ENCODE measurements around the gene CBFB. TPM values are rescaled to one million over a fixed set of nuclear protein-coding genes. Genes with fewer than 3 reads are reported as not detected.

CBFB gene
- total and polyA plus RNA-seq, 2 of the 4 experiments (the other 2 are of a cell fraction): 44.2 to 48.0 TPM

DNA sequence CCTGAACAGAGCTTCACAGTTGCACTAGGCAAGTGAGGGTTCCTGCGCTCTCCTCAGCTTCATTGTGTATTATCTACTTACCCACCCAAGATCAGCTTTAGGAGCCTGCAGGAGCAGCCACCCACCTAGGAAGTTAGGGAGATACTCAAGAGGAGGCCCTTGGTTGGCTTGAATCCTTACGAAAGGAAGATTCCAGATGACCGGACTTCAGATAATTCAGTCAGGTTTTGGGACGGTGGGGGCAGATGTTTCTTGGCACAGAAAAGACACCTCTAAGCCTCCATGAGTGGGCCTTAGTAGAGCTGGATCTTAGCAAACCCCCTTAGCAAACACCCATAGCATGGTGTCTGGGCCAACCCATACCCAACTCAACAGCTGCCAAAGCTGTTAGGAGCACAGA, 2.4 kb upstream of the CBFB start:
- Histone ChIP-seq H3K9ac (ENCODE audit: low read depth, low read length) (no peak overlapping the region), H3K36me3 (ENCODE audit: control insufficient read depth, insufficient read depth, low read length) (peaks cover 2% of the 10 kb centered on the region), H3K27ac (ENCODE audit: insufficient read depth, low read length) (no peak overlapping the region), H3K4me3 (ENCODE audit: insufficient read depth, low read depth, low read length) (no peak overlapping the region), H2AK9ac (replicated peaks; ENCODE audit: low read depth, low read length, poor library complexity) (no peak overlapping the region), H2AFZ (replicated peaks; ENCODE audit: low read length, poor library complexity) (no peak overlapping the region), H3K23ac (ENCODE audit: low read depth, low read length) (no peak overlapping the region), H2BK15ac (ENCODE audit: low read depth, low read length) (no peak overlapping the region), H4K20me1 (ENCODE audit: insufficient read depth, low read length) (peaks cover 17% of the 10 kb centered on the region), H3K4ac (ENCODE audit: low read depth, low read length) (no peak overlapping the region), H2AK5ac (ENCODE audit: low read depth, low read length) (no peak overlapping the region), H3K27me3 (ENCODE audit: control insufficient read depth, insufficient read depth, low read length) (no peaks in the 10 kb centered on the region), H4K5ac (ENCODE audit: low read depth, low read length) (no peak overlapping the region), H3K9me1 (ENCODE audit: insufficient read depth, low read length) (peaks cover 3% of the 10 kb centered on the region; the same call in 1 of the 2 replicates), H3K79me1 (ENCODE audit: low read depth in 1 of 2, low read length in 2 of 2) (peaks cover 5 to 14% of the 10 kb centered on the region in 2 experiments; a peak in 3 of 4 replicates), H3K9me3 (ENCODE audit: control insufficient read depth, insufficient read depth, low read length) (no peaks in the 10 kb centered on the region), H2BK20ac (ENCODE audit: low read depth, low read length) (no peak overlapping the region), H2BK5ac (ENCODE audit: low read depth, low read length, poor library complexity, severe bottlenecking) (no peak overlapping the region), H2BK120ac (ENCODE audit: low read depth, low read length) (no peak overlapping the region), H3K56ac (ENCODE audit: extremely low read depth, insufficient read depth, low read length) (no peak overlapping the region), H4K8ac (ENCODE audit: low read depth in 2 of 2, low read length in 2 of 2) (no peak overlapping the region), H3K18ac (ENCODE audit: low read depth, low read length) (no peak overlapping the region), H4K91ac (ENCODE audit: insufficient read depth, low read depth, low read length) (no peak overlapping the region), H3K14ac (replicated peaks; ENCODE audit: low read depth, low read length) (no peak overlapping the region), H3K4me2 (ENCODE audit: low read depth, low read length) (no peak overlapping the region), H3K4me1 (ENCODE audit: control insufficient read depth, insufficient read depth, low read length) (peaks cover 10% of the 10 kb centered on the region)
- ATAC-seq (ENCODE audit: low read depth) (no peak), DNase-seq (no peak)
- WGBS, 2 experiments (ENCODE audit: extremely low coverage in 2 of 2, insufficient read length in 1 of 2): no CpG with 5 or more reads among the region's 4 CpGs
- in situ Hi-C loops (cut with MboI; ENCODE audit: low sequenced_read_pairs) (no loop called here), intact Hi-C loops (cut with micrococcal nuclease) (no loop called here), dilution Hi-C loops (cut with HindIII; ENCODE audit: low sequenced_read_pairs, unreplicated experiment) (no loop called here)
- TF ChIP-seq FOS (IDR thresholded peaks at IDR 0.05; ENCODE audit: low read depth, low read length) (no peak), RFX5 (IDR thresholded peaks at IDR 0.05; ENCODE audit: low read depth, low read length) (no peak), POLR2A (IDR thresholded peaks at IDR 0.05; ENCODE audit: low read depth, low read length) (no peak), MAFK (IDR thresholded peaks at IDR 0.05; ENCODE audit: low read depth, low read length) (no peak), RCOR1 (IDR thresholded peaks at IDR 0.05; ENCODE audit: insufficient replicate concordance, low read length) (no peak)
- TF ChIP-seq, protein P1, sequence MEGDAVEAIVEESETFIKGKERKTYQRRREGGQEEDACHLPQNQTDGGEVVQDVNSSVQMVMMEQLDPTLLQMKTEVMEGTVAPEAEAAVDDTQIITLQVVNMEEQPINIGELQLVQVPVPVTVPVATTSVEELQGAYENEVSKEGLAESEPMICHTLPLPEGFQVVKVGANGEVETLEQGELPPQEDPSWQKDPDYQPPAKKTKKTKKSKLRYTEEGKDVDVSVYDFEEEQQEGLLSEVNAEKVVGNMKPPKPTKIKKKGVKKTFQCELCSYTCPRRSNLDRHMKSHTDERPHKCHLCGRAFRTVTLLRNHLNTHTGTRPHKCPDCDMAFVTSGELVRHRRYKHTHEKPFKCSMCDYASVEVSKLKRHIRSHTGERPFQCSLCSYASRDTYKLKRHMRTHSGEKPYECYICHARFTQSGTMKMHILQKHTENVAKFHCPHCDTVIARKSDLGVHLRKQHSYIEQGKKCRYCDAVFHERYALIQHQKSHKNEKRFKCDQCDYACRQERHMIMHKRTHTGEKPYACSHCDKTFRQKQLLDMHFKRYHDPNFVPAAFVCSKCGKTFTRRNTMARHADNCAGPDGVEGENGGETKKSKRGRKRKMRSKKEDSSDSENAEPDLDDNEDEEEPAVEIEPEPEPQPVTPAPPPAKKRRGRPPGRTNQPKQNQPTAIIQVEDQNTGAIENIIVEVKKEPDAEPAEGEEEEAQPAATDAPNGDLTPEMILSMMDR (conservative IDR thresholded peaks at IDR 0.05; ENCODE audit: low read depth, low read length): no peak
- no TSS peak for BruUV-seq (replicated peaks)
- ChIA-PET CTCF (no interaction called here), POLR2A (ENCODE audit: unreplicated experiment) (no interaction called here)

All from IMR-90 (cell line).